Brain microvascular endothelial cell (primary cell): Measurements from ENCODE around the gene NCS1.

Experiments
- DNase-seq: peaks from one replicate; pipeline ENCODE4 v3.0.0-alpha.2; 2020
- H3K27ac ChIP-seq: fragments of 250-450 bp; sonication (Bioruptor Pico); 2 replicates; pipeline ENCODE4 v1.5.1; 2020; ENCODE audit warnings: mild to moderate bottlenecking, moderate library complexity
- H3K27me3 ChIP-seq: fragments of 250-450 bp; sonication (Bioruptor Pico); replicated peaks from 2 replicates; pipeline ENCODE4 v1.5.1; 2020; ENCODE audit warnings: mild to moderate bottlenecking
- H3K36me3 ChIP-seq: fragments of 250-450 bp; sonication (Bioruptor Pico); replicated peaks from 2 replicates; pipeline ENCODE4 v1.5.1; 2020; ENCODE audit warnings: mild to moderate bottlenecking
- H3K4me3 ChIP-seq: 2 replicates; pipeline ENCODE4 v1.5.1; 2011; ENCODE audit warnings: low read depth, mild to moderate bottlenecking, control low read depth, low read length, moderate library complexity
- CTCF ChIP-seq: IDR thresholded peaks from 2 replicates; pipeline ENCODE4 v1.5.1; 2011; ENCODE audit warnings: low read depth, mild to moderate bottlenecking, moderate library complexity, low read length, control low read depth, inconsistent platforms; ENCODE audit errors: missing control alignments
- in situ Hi-C: cut with HindIII; loops from 2 replicates; pipeline ENCODE4 v1.10.0; 2017; ENCODE audit warnings: low sequenced_read_pairs, low pct_ligation_motif_present

NCS1 gene

GRCh38 chr9:130172161-130172857, at the start of gene NCS1:
Gene NCS1 (plus strand): TSS chr9:130172404. CDS start chr9:130172664, 260 bp downstream.
- no peaks in the 10 kb centered on the region for H3K27me3 ChIP-seq
- peak; percentile 47 for DNase-seq
- H3K27ac ChIP-seq = peak within 1 kb of the TSS; percentile 58
- in situ Hi-C loops = no loop called here
- TF ChIP-seq CTCF = no peak
- H3K36me3 ChIP-seq = peaks cover 4% of the 10 kb centered on the region
- H3K4me3 ChIP-seq = peak within 1 kb of the TSS; percentile 71

- in situ Hi-C loops = no loop called here
- no peaks in the 10 kb centered on the region for H3K27me3 ChIP-seq
- H3K4me3 ChIP-seq = no peak overlapping the region
- no peak overlapping the region for H3K27ac ChIP-seq
- TF ChIP-seq CTCF = no peak
- DNase-seq = no peak
- H3K36me3 ChIP-seq = peaks cover 9% of the 10 kb centered on the region
Observed at GRCh38 chr9:130122456-130122855, 49.7 kb upstream of the NCS1 start.

GRCh38 chr9:130124085-130124860, 47.9 kb upstream of the NCS1 start:
- peaks cover 13% of the 10 kb centered on the region for H3K36me3 ChIP-seq
- no peak for DNase-seq
- no peaks in the 10 kb centered on the region for H3K27me3 ChIP-seq
- H3K4me3 ChIP-seq = no peak overlapping the region
- H3K27ac ChIP-seq = no peak overlapping the region
- TF ChIP-seq CTCF = no peak
- in situ Hi-C loops = no loop called here

DNA sequence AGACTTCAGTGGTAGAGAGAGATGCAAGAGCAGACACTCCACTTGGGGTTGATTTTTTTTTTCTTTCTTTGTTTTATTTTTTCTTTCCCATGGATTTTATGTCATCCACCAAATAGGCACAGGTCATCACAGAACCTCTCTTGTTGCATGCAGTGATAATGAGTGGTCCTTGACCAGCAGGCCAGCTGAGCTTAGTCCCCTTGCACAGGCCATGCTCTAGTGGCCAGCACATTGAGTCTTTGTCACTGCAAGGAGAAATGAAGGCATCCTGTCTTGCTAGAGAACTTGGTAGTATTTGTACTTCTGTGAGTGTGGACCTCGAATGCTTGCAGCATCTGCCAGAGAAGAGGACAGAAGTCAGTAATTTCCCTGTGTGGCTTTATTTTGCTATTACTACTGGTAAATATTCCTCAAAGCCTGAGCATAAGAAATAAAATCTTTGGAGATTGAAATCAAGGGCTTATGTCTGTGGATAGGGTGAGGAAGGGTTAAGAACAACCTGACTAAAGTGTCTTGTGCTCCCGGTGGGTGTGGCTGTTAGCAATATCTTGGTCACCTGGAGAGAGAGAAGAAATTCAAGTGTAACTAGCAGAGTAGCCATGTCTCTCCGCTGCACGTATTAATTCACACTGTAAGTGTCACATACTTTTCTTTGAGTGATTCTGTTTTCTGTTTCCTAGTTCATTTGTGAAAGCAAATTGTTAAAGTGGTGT, 45.3 kb upstream of the NCS1 start:
- no peak overlapping the region for H3K4me3 ChIP-seq
- H3K36me3 ChIP-seq = peaks cover 21% of the 10 kb centered on the region
- DNase-seq = no peak
- H3K27me3 ChIP-seq = no peaks in the 10 kb centered on the region
- in situ Hi-C loops = no loop called here
- TF ChIP-seq CTCF = no peak
- H3K27ac ChIP-seq = no peak overlapping the region

DNA sequence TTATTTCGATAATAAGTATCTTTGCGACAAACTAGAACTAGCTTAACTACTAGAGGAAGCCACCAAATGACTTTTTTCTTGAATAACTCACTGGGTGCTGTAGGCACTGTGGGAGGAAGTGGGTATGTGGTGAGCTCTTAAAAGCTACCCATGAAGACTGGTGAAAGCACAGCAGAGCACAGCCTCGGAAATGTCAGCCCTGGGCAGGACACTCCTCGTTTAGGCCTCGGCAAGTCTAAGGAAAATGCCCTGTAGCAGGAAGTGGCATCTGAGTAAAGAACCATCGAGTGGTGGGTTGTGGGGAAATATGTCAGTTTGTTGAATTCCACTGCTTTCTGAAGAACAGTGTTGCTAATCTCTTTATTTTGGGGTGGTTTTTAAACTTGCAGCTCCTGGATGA, 44.0 kb upstream of the NCS1 start:
- Histone ChIP-seq H3K27ac (peak overlapping the region; percentile 97), H3K4me3 (no peak overlapping the region)
- no peak for DNase-seq

More for the DNA sequence above, 44.0 kb upstream of the NCS1 start:
- H3K27me3 ChIP-seq = no peaks in the 10 kb centered on the region
- no peak for TF ChIP-seq CTCF
- in situ Hi-C loops = no loop called here
- peaks cover 18% of the 10 kb centered on the region for H3K36me3 ChIP-seq
